Esophagus (tissue), 2 donors: ENCODE measurements around the gene XXYLT1. TPM values are rescaled to one million over a fixed set of nuclear protein-coding genes. Genes with fewer than 3 reads are reported as not detected.

ENCODE experiments used
- H3K27ac ChIP-seq, 2 donors: one replicate each; pipeline ENCODE4 v1.5.1; 2013; ENCODE audit warnings: low read depth in 2 of 2, mild to moderate bottlenecking in 2 of 2, inconsistent platforms in 1 of 2, low read length in 1 of 2, moderate library complexity in 1 of 2
- H3K27me3 ChIP-seq, 2 donors: one replicate each; pipeline ENCODE4 v1.6.1; 2013; ENCODE audit warnings: low read length in 2 of 2, control low read depth in 1 of 2, mild to moderate bottlenecking in 1 of 2; ENCODE audit not compliant: insufficient read depth in 2 of 2, control insufficient read depth in 1 of 2
- H3K36me3 ChIP-seq, 2 donors: one replicate each; pipeline ENCODE4 v1.6.1; 2013; ENCODE audit warnings: low read length in 1 of 2; ENCODE audit not compliant: control insufficient read depth in 2 of 2, insufficient read depth in 2 of 2
- H3K4me1 ChIP-seq, 2 donors: one replicate each; pipeline ENCODE4 v1.6.1; 2013; ENCODE audit warnings: low read length in 1 of 2; ENCODE audit not compliant: control insufficient read depth in 2 of 2, insufficient read depth in 2 of 2
- H3K4me3 ChIP-seq, 2 donors: one replicate each; pipeline ENCODE4 v1.5.1; 2013; ENCODE audit warnings: low read length in 2 of 2, mild to moderate bottlenecking in 2 of 2, low read depth in 1 of 2, moderate library complexity in 1 of 2
- H3K9me3 ChIP-seq, 2 donors: one replicate each; pipeline ENCODE4 v1.6.1; 2013; ENCODE audit warnings: mild to moderate bottlenecking in 2 of 2, low read depth in 1 of 2, low read length in 1 of 2, moderate library complexity in 1 of 2; ENCODE audit not compliant: control insufficient read depth in 2 of 2, insufficient read depth in 1 of 2
- WGBS, 2 donors: extraction: QIAGEN DNeasy Blood & Tissue Kit; methylation state at CpG; one replicate each; pipeline ENCODE4 v1.1.7; 2013; 5-methylcytosine and 5-hydroxymethylcytosine counted together
- polyA plus RNA-seq, 2 donors: library from polyadenylated mRNA; stranded (reverse); fragments of 200-250 nt; gene quantifications; one replicate each; pipeline ENCODE4 v1.2.3, GENCODE V29; 2013
- donor health status: healthy with polysubstance abuse.
- donor health status: Bipolar disorder and iron deficiency.

Gene XXYLT1
- polyA plus RNA-seq, 2 donors, result 10.2 to 10.4 TPM

- Histone ChIP-seq H3K27ac (peak overlapping the region; percentile 87 to 96), H3K9me3 (no peaks in the 10 kb centered on the region), H3K27me3 (no peaks in the 10 kb centered on the region), H3K4me3 (no peak overlapping the region), H3K36me3 (no peaks in the 10 kb centered on the region), H3K4me1 (peaks cover 3 to 11% of the 10 kb centered on the region in 2 donors)
- WGBS, 2 donors, result 68 to 73% methylated on average over 1 of the region's 1 CpG
Measured at GRCh38 chr3:195140410-195140809, 130.5 kb downstream of the XXYLT1 start.

- no peak overlapping the region for H3K4me3 ChIP-seq
Measured at GRCh38 chr3:195139876-195140240, 131.1 kb downstream of the XXYLT1 start.

GRCh38 chr3:195139091-195139875 is 131.7 kb downstream of the XXYLT1 start:
- H3K4me3 ChIP-seq, result no peak overlapping the region

More at GRCh38 chr3:195139876-195140240, 131.1 kb downstream of the XXYLT1 start:
- Histone ChIP-seq H3K4me1 (peaks cover 3 to 11% of the 10 kb centered on the region in 2 donors), H3K36me3 (no peaks in the 10 kb centered on the region), H3K27me3 (no peaks in the 10 kb centered on the region), H3K27ac (peak overlapping the region; percentile 87 to 96), H3K9me3 (no peaks in the 10 kb centered on the region)
- 55 to 73% methylated on average over 4 of the region's 4 CpGs for WGBS, 2 donors

GRCh38 chr3:195137638-195138588 is 133.0 kb downstream of the XXYLT1 start:
- H3K9me3 ChIP-seq, result no peaks in the 10 kb centered on the region
- no peak overlapping the region for H3K4me3 ChIP-seq
- peaks cover 1 to 13% of the 10 kb centered on the region in 2 donors for H3K4me1 ChIP-seq
- no peaks in the 10 kb centered on the region for H3K36me3 ChIP-seq
- peak overlapping the region; percentile 38 to 79 for H3K27ac ChIP-seq
- H3K27me3 ChIP-seq, result no peaks in the 10 kb centered on the region
- WGBS, 2 donors, result 82 to 83% methylated on average over 11 of the region's 11 CpGs

More at GRCh38 chr3:195139091-195139875, 131.7 kb downstream of the XXYLT1 start:
- H3K4me1 ChIP-seq, result peaks cover 3 to 11% of the 10 kb centered on the region in 2 donors
- 57 to 73% methylated on average over 13 of the region's 13 CpGs for WGBS, 2 donors
- no peaks in the 10 kb centered on the region for H3K36me3 ChIP-seq
- no peaks in the 10 kb centered on the region for H3K9me3 ChIP-seq
- no peaks in the 10 kb centered on the region for H3K27me3 ChIP-seq
- peak overlapping the region; percentile 87 to 96 for H3K27ac ChIP-seq

- Histone ChIP-seq H3K4me1 (peaks cover 2 to 20% of the 10 kb centered on the region in 2 donors), H3K27me3 (no peaks in the 10 kb centered on the region), H3K4me3 (no peak overlapping the region), H3K27ac (no peak overlapping the region), H3K9me3 (no peaks in the 10 kb centered on the region), H3K36me3 (no peaks in the 10 kb centered on the region)
- 82 to 89% methylated on average over 8 of the region's 8 CpGs for WGBS, 2 donors
Measured at GRCh38 chr3:195135917-195136316, 135.0 kb downstream of the XXYLT1 start.

GRCh38 chr3:195134431-195134830 is 136.5 kb downstream of the XXYLT1 start:
- H3K27ac ChIP-seq, result no peak overlapping the region
- H3K4me1 ChIP-seq, result peaks cover 2 to 28% of the 10 kb centered on the region in 2 donors
- H3K27me3 ChIP-seq, result no peaks in the 10 kb centered on the region
- H3K36me3 ChIP-seq, result no peaks in the 10 kb centered on the region
- H3K4me3 ChIP-seq, result no peak overlapping the region
- no peaks in the 10 kb centered on the region for H3K9me3 ChIP-seq
- 84 to 86% methylated on average over 6 of the region's 6 CpGs for WGBS, 2 donors

- H3K36me3 ChIP-seq, result no peaks in the 10 kb centered on the region
- no peaks in the 10 kb centered on the region for H3K9me3 ChIP-seq
- WGBS, 2 donors, result 25 to 50% methylated on average over 12 of the region's 12 CpGs
- no peak overlapping the region for H3K4me3 ChIP-seq
- H3K4me1 ChIP-seq, result peaks cover 2 to 26% of the 10 kb centered on the region in 2 donors
- H3K27ac ChIP-seq, result peak overlapping the region; percentile 91
- no peaks in the 10 kb centered on the region for H3K27me3 ChIP-seq
Measured at GRCh38 chr3:195133462-195133861, 137.5 kb downstream of the XXYLT1 start.

GRCh38 chr3:195133013-195133412 is 137.9 kb downstream of the XXYLT1 start:
- peak overlapping the region; percentile 91 for H3K27ac ChIP-seq
- H3K27me3 ChIP-seq, result no peaks in the 10 kb centered on the region
- 48 to 54% methylated on average over 4 of the region's 4 CpGs for WGBS, 2 donors
- no peak overlapping the region for H3K4me3 ChIP-seq
- peaks cover 2 to 23% of the 10 kb centered on the region in 2 donors for H3K4me1 ChIP-seq
- H3K9me3 ChIP-seq, result no peaks in the 10 kb centered on the region
- H3K36me3 ChIP-seq, result no peaks in the 10 kb centered on the region

- H3K27me3 ChIP-seq, result no peaks in the 10 kb centered on the region
- H3K4me3 ChIP-seq, result no peak overlapping the region
- 61 to 65% methylated on average over 4 of the region's 4 CpGs for WGBS, 2 donors
- H3K27ac ChIP-seq, result peak overlapping the region; percentile 81 to 86
- peaks cover 2 to 21% of the 10 kb centered on the region in 2 donors for H3K4me1 ChIP-seq
- no peaks in the 10 kb centered on the region for H3K36me3 ChIP-seq
- no peaks in the 10 kb centered on the region for H3K9me3 ChIP-seq
Measured at GRCh38 chr3:195131176-195131575, 139.8 kb downstream of the XXYLT1 start.
